Measurements from ENCODE around the gene INO80C.
"Not testable (repeated sequence)": the region's sequence is repeated elsewhere in the genome, so short reads cannot be mapped to it uniquely, and the experiment has no call there.

The INO80C gene

GRCh38 chr18:35495536-35496314 lies 2.0 kb downstream of the INO80C start:
- POLR2A ChIA-PET: interaction anchor here (1.0 to 2.4 kb wide), 4 partner anchors 12 to 83 kb away, joined by 3 to 33 read pairs (median 6); no protein-coding TSS in a partner anchor
- CTCF ChIA-PET: no interaction called here

GRCh38 chr18:35494251-35495220 lies 3.2 kb downstream of the INO80C start:
- POLR2A ChIA-PET: interaction anchor here (0.8 to 1.0 kb wide), 2 partner anchors 14 to 19 kb away, joined by 3 read pairs; no protein-coding TSS in a partner anchor
- CTCF ChIA-PET: interaction anchor here (1.1 kb wide), 1 partner anchor 87 kb away, joined by 6 read pairs; no protein-coding TSS in a partner anchor
- TF ChIP-seq ZNF384 (IDR thresholded peaks at IDR 0.05) (no peak), SP1 (IDR thresholded peaks at IDR 0.05) (no peak), L3MBTL2 (conservative IDR thresholded peaks at IDR 0.05) (no peak), PKNOX1 (IDR thresholded peaks at IDR 0.05) (0 out of 2 replicates have a peak, but pooled peaks have one; percentile 3)
- no peak for DNase-seq (ENCODE audit: extremely low spot score)

More at GRCh38 chr18:35495536-35496314, 2.0 kb downstream of the INO80C start:
- TF ChIP-seq CTBP1 (IDR thresholded peaks at IDR 0.05; ENCODE audit: borderline replicate concordance) (no peak), L3MBTL2 (conservative IDR thresholded peaks at IDR 0.05) (no peak), ZNF384 (IDR thresholded peaks at IDR 0.05) (no peak), LEF1 (IDR thresholded peaks at IDR 0.05; ENCODE audit: borderline replicate concordance) (no peak), FOXK2 (IDR thresholded peaks at IDR 0.05) (no peak), FOXA1 (IDR thresholded peaks at IDR 0.05) (no peak), ELF4 (IDR thresholded peaks at IDR 0.05) (no peak), TARDBP (IDR thresholded peaks at IDR 0.05) (no peak), FOXM1 (IDR thresholded peaks at IDR 0.05; ENCODE audit: borderline replicate concordance) (no peak), SP1 (IDR thresholded peaks at IDR 0.05) (no peak), BHLHE40 (IDR thresholded peaks at IDR 0.05; ENCODE audit: borderline replicate concordance) (no peak), NFRKB (IDR thresholded peaks at IDR 0.05) (no peak), ARNT (IDR thresholded peaks at IDR 0.05) (no peak), SUZ12 (IDR thresholded peaks at IDR 0.05) (no peak), PKNOX1 (IDR thresholded peaks at IDR 0.05) (no peak), HDGF (IDR thresholded peaks at IDR 0.05; ENCODE audit: borderline replicate concordance) (no peak)
- DNase-seq (ENCODE audit: extremely low spot score): no peak

- ChIA-PET POLR2A (interaction anchor here (0.9 to 1.4 kb wide), 2 partner anchors 19 to 90 kb away, joined by 3 to 4 read pairs; partner anchors contain the start of gene GALNT1), CTCF (no interaction called here)
- no peak for DNase-seq (ENCODE audit: extremely low spot score)
- TF ChIP-seq ARNT (IDR thresholded peaks at IDR 0.05): no peak
- no peak for TF ChIP-seq BHLHE40 (IDR thresholded peaks at IDR 0.05; ENCODE audit: borderline replicate concordance)
- no peak for TF ChIP-seq PKNOX1 (IDR thresholded peaks at IDR 0.05)
- no peak for TF ChIP-seq ZNF384 (IDR thresholded peaks at IDR 0.05)
- TF ChIP-seq NFRKB (IDR thresholded peaks at IDR 0.05): no peak
- no peak for TF ChIP-seq SUZ12 (IDR thresholded peaks at IDR 0.05)
- TF ChIP-seq LEF1 (IDR thresholded peaks at IDR 0.05; ENCODE audit: borderline replicate concordance): no peak
- no peak for TF ChIP-seq FOXM1 (IDR thresholded peaks at IDR 0.05; ENCODE audit: borderline replicate concordance)
- no peak for TF ChIP-seq FOXA1 (IDR thresholded peaks at IDR 0.05)
- TF ChIP-seq HDGF (IDR thresholded peaks at IDR 0.05; ENCODE audit: borderline replicate concordance): no peak
- TF ChIP-seq L3MBTL2 (conservative IDR thresholded peaks at IDR 0.05): no peak
- no peak for TF ChIP-seq CTBP1 (IDR thresholded peaks at IDR 0.05; ENCODE audit: borderline replicate concordance)
- no peak for TF ChIP-seq SP1 (IDR thresholded peaks at IDR 0.05)
- TF ChIP-seq TARDBP (IDR thresholded peaks at IDR 0.05): no peak
- TF ChIP-seq FOXK2 (IDR thresholded peaks at IDR 0.05): no peak
- TF ChIP-seq ELF4 (IDR thresholded peaks at IDR 0.05): no peak
These were observed 6.1 kb downstream of the INO80C start for GRCh38 chr18:35491700-35492077.

- ChIA-PET CTCF (interaction anchor here (1.0 kb wide), 1 partner anchor 105 kb away, joined by 4 read pairs; no protein-coding TSS in a partner anchor), POLR2A (interaction anchor here (0.9 to 1.4 kb wide), 2 partner anchors 18 to 91 kb away, joined by 3 to 4 read pairs; partner anchors contain the start of gene GALNT1)
- TF ChIP-seq ZNF384 (IDR thresholded peaks at IDR 0.05) (no peak), FOXM1 (IDR thresholded peaks at IDR 0.05; ENCODE audit: borderline replicate concordance) (no peak)
- no peak for DNase-seq (ENCODE audit: extremely low spot score)
These were observed 6.7 kb downstream of the INO80C start for GRCh38 chr18:35490894-35491699.

GRCh38 chr18:35489913-35490490 lies 7.8 kb downstream of the INO80C start:
- no peak for DNase-seq (ENCODE audit: extremely low spot score)
- POLR2A ChIA-PET: no interaction called here
- CTCF ChIA-PET: interaction anchor here (0.6 to 0.7 kb wide), 2 partner anchors 10 to 459 kb away, joined by 7 to 8 read pairs; no protein-coding TSS in a partner anchor
- no peak for TF ChIP-seq L3MBTL2 (conservative IDR thresholded peaks at IDR 0.05)

GRCh38 chr18:35489281-35489680 lies 8.5 kb downstream of the INO80C start:
- DNase-seq (ENCODE audit: extremely low spot score); POLR2A ChIA-PET; CTCF ChIA-PET: not testable (repeated sequence)

- POLR2A ChIA-PET: interaction anchor here (0.9 to 1.1 kb wide), 2 partner anchors 8 to 9 kb away, joined by 3 to 4 read pairs; partner anchors contain the start of gene INO80C
- DNase-seq (ENCODE audit: extremely low spot score); CTCF ChIA-PET: not testable (repeated sequence)
These were observed 9.4 kb downstream of the INO80C start for GRCh38 chr18:35488396-35488795.

GRCh38 chr18:35487525-35487924 lies 10.2 kb downstream of the INO80C start:
- POLR2A ChIA-PET: interaction anchor here (0.6 to 1.1 kb wide), 3 partner anchors 9 to 923 kb away, joined by 3 to 4 read pairs (median 3); partner anchors contain the start of gene INO80C
- CTCF ChIA-PET; DNase-seq (ENCODE audit: extremely low spot score): not testable (repeated sequence)
